GM03348 (cell line): Measurements from ENCODE around the gene RUNX1.

ENCODE experiments used
- DNase-seq: peaks from one replicate; pipeline ENCODE4 v3.0.0; 2012; ENCODE audit warnings: low spot score

RUNX1 gene

GRCh38 chr21:34825101-34825500, 224.0 kb downstream of the RUNX1 start:
- DNase-seq, result no peak

- no peak for DNase-seq
Measured at GRCh38 chr21:34824314-34824713, 224.8 kb downstream of the RUNX1 start.

- no peak for DNase-seq
Measured at GRCh38 chr21:34822942-34823341, 226.2 kb downstream of the RUNX1 start.

- no peak for DNase-seq
Measured at GRCh38 chr21:34822168-34822567, 226.9 kb downstream of the RUNX1 start.

GRCh38 chr21:34821717-34822116, 227.4 kb downstream of the RUNX1 start:
- no peak for DNase-seq

GRCh38 chr21:34820051-34820450, 229.1 kb downstream of the RUNX1 start:
- no peak for DNase-seq

- no peak for DNase-seq
Measured at GRCh38 chr21:34819357-34819999, 229.6 kb downstream of the RUNX1 start.

GRCh38 chr21:34818662-34819158, 230.4 kb downstream of the RUNX1 start:
- DNase-seq, result no peak

- no peak for DNase-seq
Measured at GRCh38 chr21:34817821-34818661, 231.1 kb downstream of the RUNX1 start.

GRCh38 chr21:34815831-34816705, 233.0 kb downstream of the RUNX1 start:
- no peak for DNase-seq

- DNase-seq, result no peak
Measured at GRCh38 chr21:34814529-34814951, 234.6 kb downstream of the RUNX1 start.

GRCh38 chr21:34813266-34813894, 235.7 kb downstream of the RUNX1 start:
- DNase-seq, result no peak

GRCh38 chr21:34812504-34813265, 236.4 kb downstream of the RUNX1 start:
- peak; percentile 59 for DNase-seq

- no peak for DNase-seq
Measured at GRCh38 chr21:34811368-34811767, 237.7 kb downstream of the RUNX1 start.

- no peak for DNase-seq
Measured at GRCh38 chr21:34810786-34811185, 238.3 kb downstream of the RUNX1 start.

- no peak for DNase-seq
Measured at GRCh38 chr21:34809822-34810221, 239.3 kb downstream of the RUNX1 start.

- DNase-seq, result peak; percentile 59
Measured at GRCh38 chr21:34808569-34809204, 240.4 kb downstream of the RUNX1 start.

- DNase-seq, result peak; percentile 85
Measured at GRCh38 chr21:34807881-34808568, 241.1 kb downstream of the RUNX1 start.

- peak; percentile 84 for DNase-seq
Measured at GRCh38 chr21:34807146-34807880, 241.8 kb downstream of the RUNX1 start.
